CD4-positive, alpha-beta T cell treated with Interleukin-15 for 4 hours (primary cell): Measurements from ENCODE around the gene CNTN4.

Experiments used
- DNase-seq: peaks from one replicate; pipeline ENCODE4 v3.0.0-alpha.2; 2020; ENCODE audit warnings: low spot score

Gene CNTN4

GRCh38 chr3:2861120-2861519 lies 762.5 kb downstream of the CNTN4 start:
- DNase-seq: no peak

- no peak for DNase-seq
These were observed 763.3 kb downstream of the CNTN4 start for GRCh38 chr3:2861920-2862319.

- no peak for DNase-seq
These were observed 763.7 kb downstream of the CNTN4 start for GRCh38 chr3:2862366-2862765.

- no peak for DNase-seq
These were observed 764.5 kb downstream of the CNTN4 start for GRCh38 chr3:2863127-2863526.

GRCh38 chr3:2869905-2870304 lies 771.2 kb downstream of the CNTN4 start:
- no peak for DNase-seq

- DNase-seq: no peak
These were observed 772.2 kb downstream of the CNTN4 start for GRCh38 chr3:2870724-2871333.

GRCh38 chr3:2872884-2873283 lies 774.2 kb downstream of the CNTN4 start:
- no peak for DNase-seq

- DNase-seq: no peak
These were observed 775.3 kb downstream of the CNTN4 start for GRCh38 chr3:2873986-2874385.

- DNase-seq: no peak
These were observed 777.0 kb downstream of the CNTN4 start for GRCh38 chr3:2875699-2876098.

GRCh38 chr3:2876362-2876761 lies 777.7 kb downstream of the CNTN4 start:
- no peak for DNase-seq

GRCh38 chr3:2879023-2879422 lies 780.4 kb downstream of the CNTN4 start:
- DNase-seq: no peak

GRCh38 chr3:2879587-2879986 lies 780.9 kb downstream of the CNTN4 start:
- no peak for DNase-seq

- no peak for DNase-seq
These were observed 781.6 kb downstream of the CNTN4 start for GRCh38 chr3:2880218-2880756.

GRCh38 chr3:2883283-2883682 lies 784.6 kb downstream of the CNTN4 start:
- DNase-seq: no peak

- DNase-seq: no peak
These were observed 789.9 kb downstream of the CNTN4 start for GRCh38 chr3:2888592-2888991.

GRCh38 chr3:2889736-2890135 lies 791.1 kb downstream of the CNTN4 start:
- no peak for DNase-seq

GRCh38 chr3:2896308-2896939 lies 797.8 kb downstream of the CNTN4 start:
- no peak for DNase-seq

- DNase-seq: no peak
These were observed 799.2 kb downstream of the CNTN4 start for GRCh38 chr3:2897821-2898220.

GRCh38 chr3:2898591-2899353 lies 800.1 kb downstream of the CNTN4 start:
- DNase-seq: no peak

GRCh38 chr3:2904054-2904453 lies 805.4 kb downstream of the CNTN4 start:
- no peak for DNase-seq

- DNase-seq: no peak
These were observed 810.2 kb downstream of the CNTN4 start for GRCh38 chr3:2908693-2909351.

- no peak for DNase-seq
These were observed 812.3 kb downstream of the CNTN4 start for GRCh38 chr3:2910997-2911396.

- no peak for DNase-seq
These were observed 817.2 kb downstream of the CNTN4 start for GRCh38 chr3:2915826-2916225.
